GM18519 (cell line): Measurements from ENCODE around the gene GSK3B.
"Not testable (repeated sequence)": the region's sequence is repeated elsewhere in the genome, so short reads cannot be mapped to it uniquely, and the experiment has no call there.

Experiments used
- ATAC-seq: cut with Tn5 transposase; IDR thresholded peaks from one replicate; pipeline ENCODE4 v1.9.1; 2021; ENCODE audit warnings: mild to moderate bottlenecking, moderate library complexity; ENCODE audit not compliant: unreplicated experiment, low FRiP score

Gene GSK3B

DNA sequence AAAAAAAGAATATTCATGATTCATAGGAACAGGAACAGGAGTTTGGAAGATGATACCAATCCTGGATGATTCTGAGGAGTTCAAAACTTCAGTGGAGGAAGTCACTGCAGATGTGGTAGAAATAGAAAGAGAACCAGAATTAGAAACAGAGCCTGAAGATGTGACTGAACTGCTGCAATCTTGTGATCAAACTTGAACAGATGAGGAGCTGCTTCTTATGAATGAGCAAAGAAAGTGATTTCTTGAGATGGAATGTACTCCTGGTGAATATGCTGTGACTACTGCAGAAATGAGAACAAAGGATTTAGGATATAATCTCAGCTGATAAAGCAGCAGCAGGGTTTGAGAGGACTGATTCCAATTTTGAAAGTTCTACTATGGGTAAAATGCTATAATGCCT, 72.7 kb downstream of the GSK3B start:
- ATAC-seq = no peak

DNA sequence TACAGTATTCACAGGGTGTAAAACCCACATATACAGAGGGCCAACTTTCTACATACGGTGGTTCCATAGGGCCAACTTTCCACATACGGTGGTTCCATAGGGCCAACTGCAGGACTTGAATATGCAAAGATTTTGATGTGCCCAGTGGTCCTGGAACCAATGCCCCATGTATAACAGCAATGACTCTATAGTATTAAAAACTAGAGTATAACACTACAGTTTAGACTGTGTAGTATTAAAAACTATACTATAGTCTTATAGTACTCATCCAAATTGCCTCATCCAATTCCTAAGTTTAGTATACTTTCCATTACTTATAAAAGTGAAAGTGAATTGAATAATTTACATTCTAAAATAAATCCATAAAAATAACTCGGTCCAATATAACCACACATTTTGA, 75.9 kb downstream of the GSK3B start:
- no peak for ATAC-seq

DNA sequence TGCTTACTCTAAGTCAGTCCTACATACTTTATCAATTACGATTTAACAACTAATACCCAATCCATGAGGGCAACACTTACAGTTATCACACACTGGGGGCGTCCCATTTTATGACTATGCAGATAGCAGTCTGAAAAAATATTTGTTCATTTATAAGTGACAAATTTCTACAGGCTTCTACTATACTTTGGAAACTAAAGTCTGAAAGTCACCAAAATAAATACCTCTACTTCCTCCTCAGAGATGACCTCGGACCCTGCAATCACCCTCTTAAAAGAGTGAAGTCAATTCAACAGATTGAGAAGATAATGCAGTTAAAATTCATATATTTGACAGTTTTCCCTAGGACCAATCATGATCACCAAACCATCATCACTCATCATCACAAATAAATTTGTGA, 76.6 kb downstream of the GSK3B start:
- ATAC-seq = no peak

DNA sequence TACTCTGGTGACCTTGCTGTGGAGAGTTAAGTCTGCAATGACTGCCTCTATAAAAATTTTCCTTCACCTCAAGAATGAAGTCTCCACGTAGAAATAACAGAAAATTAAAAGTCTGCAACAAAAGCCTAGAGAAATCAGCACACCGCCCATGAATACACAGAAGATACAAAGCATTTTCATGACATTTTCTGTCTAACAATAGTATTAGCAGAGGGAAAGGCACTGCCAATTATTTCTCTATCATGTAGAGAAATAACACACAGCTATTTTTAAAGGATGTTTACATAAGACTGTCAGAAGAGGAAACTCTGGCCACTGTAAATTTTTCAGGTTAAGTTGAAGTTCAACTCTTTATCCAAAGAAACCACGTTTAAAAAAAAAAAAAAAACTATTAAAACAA, 80.8 kb downstream of the GSK3B start:
- ATAC-seq = no peak

DNA sequence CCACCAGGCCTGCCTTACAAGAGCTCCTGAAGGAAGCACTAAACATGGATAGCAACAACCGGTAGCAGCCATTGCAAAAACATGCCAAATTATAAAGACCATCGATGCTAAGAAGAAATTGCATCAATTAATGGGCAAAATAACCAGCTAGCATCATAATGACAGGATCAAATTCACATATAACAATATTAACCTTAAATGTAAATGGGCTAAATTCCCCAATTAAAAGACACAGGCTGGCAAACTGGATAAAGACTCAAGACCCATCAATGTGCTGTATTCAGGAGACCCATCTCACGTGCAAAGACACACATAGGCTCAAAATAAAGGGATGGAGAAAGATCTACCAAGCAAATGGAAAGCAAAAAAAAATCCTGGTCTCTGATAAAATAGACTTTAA, 88.5 kb downstream of the GSK3B start:
- not testable (repeated sequence) for ATAC-seq

DNA sequence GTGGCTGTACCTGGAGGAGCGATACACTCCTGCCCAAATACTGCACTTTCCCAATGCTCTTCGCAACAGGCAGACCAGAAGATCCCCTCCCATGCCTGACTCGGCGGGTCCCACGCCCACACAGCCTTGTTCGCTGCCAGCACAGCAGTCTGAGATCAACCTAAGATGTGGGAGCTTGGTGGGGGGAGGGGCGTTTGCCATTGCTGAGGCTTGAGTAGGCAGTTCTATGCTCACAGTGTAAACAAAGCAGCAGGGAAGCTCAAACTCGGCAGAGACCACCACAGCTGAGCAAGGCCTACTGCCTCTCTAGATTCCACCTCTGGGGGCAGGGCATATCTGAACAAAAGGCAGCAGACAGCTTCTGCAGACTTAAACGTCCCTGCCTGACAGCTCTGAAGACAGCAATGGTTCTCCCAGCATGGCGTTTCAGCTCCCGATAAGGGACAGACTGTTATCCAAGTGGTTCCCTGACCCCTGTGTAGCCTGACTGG, 90.2 kb downstream of the GSK3B start:
- ATAC-seq = not testable (repeated sequence)

DNA sequence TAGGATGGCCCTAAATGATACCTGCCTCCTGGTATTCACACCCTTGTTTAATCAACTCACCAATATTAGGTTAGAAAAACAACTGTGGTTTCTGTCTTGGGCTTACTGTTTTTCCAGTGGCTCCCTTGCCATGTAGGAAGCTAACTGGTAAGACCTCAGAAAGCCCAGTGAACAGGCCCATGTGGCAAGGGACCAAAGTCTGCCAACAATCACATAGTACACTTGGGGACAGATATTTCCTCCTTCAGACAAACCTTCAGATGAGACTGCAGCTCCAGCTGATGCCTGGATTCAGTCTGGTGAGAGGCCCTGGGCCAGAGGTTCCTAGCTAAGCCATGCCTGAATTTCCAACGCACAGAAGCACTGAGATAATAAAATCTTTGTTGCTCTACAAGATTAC, 96.1 kb downstream of the GSK3B start:
- ATAC-seq = no peak

DNA sequence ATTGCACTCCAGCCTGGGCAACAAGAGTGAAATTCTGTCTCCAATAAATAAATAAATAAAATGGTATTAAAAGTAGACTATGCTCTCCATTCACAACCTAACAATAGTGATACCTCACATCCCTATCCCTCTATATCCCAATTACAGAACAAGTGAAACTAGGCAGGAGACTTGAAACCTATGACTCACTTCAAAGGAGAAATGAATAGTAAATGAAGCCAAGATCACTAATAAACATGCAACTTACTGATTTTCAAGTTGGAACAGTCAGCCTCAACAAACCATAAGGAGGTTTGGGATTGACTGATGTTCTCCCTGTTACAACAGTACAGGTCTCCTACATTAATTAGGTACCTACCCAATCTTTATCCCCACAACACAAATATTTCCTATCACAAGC, 103.4 kb downstream of the GSK3B start:
- ATAC-seq = no peak

DNA sequence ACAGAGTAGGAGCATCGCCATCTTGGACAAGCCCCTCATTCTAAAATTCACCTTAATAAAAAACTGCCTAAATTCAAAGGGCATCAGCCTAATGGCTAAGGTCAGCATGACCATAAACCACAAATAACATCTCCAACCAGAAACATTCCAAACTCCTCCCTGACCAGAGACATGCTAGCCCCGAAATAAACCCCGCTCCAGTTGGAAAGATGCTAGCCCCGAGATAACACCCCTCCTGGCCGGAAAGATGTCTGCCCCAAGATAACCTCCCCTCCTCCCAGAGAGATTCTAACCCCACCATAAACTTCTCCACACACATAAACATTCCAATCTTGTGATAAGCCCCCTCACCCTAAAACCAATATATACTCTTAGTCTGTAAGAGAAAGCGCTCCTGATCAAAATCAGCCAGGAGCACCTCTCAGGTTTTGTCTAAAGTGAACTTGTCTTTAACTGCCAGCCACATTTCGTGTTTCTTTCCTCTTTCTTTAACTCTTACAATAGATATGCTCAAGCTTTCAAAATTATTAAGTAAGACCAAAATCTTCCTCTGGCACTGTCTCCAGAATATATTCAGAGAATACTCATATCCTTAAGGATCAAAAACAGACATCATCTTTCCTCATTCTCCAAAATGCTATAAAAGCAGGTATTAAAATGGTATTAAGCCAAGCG, 104.1 kb downstream of the GSK3B start:
- ATAC-seq = no peak

DNA sequence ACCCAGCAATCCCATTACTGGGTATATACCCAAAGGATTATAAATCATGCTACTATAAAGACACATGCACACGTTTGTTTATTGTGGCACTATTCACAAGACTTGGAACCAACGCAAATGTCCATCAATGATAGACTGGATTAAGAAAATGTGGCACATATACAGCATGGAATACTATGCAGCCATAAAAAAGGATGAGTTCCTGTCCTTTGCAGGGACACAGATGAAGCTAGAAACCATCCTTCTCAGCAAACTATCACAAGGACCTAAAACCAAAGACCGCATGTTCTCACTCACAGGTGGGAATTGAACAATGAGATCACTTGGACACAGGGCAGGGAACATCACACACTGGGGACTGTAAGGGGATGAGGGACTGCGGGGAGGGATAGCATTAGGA, 107.4 kb downstream of the GSK3B start:
- ATAC-seq = not testable (repeated sequence)

DNA sequence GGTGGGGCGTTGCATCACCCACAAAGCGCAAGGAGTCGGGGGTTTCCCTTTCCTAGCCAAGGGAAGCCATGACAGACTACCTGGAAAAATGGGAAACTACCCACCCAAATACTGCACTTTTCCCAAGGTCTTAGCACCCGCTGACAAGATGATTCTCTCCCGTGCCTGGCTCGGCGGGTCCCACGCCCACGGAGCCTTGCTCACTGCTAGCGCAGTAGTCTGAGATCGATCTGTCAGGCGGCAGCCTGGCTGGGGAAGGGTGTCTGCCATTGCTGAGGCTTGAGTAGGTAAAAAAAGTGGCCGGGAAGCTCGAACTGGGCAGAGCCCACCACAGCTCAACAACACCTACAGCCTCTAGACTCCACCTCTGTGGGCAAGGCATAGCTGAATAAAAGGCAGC, 112.9 kb downstream of the GSK3B start:
- ATAC-seq = no peak

DNA sequence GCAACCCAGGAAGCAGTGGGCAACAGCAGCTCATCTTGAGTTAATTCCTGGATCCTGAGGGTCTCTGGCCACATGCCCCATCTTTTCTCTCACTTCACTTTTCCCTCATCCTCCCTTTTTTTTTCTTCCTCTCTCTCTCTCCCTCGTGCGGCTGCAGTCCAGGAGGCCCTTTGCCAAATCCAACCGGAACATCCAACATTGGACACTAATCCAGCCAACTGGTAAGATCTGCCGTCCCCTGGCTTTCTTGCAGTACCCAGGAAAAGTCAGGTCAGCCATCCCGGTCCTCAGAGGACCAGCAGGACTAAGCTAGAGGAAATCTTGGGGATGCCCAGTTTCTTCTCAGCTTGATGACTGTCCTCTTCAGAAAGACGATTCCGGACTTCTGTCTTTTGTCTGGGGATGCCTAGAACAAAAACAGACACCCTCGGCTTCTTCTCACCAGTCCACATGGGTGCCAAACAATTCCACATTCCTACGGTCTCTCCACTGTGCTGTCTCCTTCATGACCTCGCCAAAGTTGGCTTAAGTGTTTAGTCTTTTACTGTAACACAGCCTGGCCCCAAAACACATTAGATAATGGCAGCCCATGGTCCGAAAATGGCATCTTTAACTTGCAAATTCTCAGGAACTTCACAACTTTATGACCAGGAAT, 115.6 kb downstream of the GSK3B start:
- ATAC-seq = no peak

DNA sequence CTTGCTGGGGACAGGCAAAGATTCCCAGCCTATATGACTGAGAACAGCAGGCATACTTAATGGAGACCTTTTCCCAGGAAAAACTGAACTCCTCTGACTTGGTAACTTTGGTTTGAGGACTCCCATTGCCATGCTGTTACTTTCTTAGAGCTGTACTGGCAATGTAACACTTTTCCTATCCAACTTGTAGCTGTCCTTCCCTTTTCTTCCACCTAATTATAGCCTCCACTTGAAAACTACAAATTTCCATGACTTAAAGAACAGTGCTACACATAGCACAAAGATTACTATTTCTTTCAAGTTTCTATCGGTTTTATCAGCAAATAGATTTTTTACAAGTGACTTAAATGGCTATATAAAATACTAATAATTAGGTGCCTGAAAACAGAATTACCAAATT, 116.9 kb downstream of the GSK3B start:
- ATAC-seq = no peak

DNA sequence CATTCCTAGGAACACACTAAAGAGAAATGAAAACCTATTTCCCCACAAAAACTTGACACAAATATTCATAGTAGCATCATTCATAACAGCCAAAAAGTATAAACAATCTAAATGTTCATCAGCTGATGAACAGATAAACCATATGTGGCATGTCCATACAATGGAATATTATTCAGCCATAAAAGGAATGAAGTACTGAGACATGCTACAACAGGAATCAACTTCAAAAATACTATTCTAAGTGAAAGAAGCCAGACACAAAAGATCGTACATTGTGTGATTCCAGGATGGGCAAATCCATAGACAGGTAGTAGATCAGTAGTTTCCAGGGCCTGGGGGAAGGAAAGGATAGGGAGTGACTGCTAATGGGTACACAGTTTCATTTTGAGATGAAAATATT, 118.0 kb downstream of the GSK3B start:
- ATAC-seq = no peak

DNA sequence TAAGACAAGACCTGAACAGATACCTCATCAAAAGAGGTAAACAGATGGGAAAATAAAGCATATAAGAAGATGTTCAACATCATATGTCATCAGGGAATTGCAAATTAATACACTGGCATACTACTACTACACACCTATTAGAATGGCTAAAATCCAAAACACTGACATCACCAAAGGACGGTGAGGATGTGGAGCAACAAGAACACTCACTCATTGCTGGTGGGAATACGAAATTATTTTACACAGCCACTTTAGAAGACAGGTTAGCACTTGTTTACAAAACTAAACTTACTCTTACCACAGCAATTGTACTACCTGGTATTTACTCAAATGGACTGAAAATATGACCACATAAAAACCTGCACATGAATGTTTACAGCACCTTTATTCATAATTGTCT, 119.6 kb downstream of the GSK3B start:
- ATAC-seq = no peak

DNA sequence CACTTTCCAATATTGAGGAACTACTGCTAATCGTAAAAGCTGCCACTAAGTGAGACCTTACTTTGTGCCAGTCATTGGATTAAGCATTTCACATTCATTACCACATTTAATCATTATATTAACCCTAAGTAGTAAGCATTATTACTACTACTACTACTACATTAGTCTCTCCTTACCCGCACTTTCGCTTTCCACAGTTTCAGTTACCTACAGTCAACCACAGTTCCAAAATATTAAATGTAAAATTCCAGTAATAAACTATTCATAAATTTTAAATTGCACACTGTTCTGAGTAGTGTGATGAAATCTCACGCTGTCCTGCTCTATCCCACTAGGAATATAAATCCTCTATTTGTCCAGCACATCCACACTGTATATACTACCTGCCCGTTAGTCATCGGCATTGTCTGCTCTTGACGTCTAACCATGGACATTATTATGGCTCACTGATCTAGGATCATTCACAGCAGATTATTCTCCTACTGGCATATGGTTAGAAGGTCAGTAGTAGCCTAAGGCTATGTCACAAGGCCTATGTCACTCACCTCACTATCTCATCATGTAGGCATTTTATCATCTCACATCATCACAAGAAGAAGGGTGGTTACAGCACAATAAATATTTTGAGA, 121.1 kb downstream of the GSK3B start:
- no peak for ATAC-seq

DNA sequence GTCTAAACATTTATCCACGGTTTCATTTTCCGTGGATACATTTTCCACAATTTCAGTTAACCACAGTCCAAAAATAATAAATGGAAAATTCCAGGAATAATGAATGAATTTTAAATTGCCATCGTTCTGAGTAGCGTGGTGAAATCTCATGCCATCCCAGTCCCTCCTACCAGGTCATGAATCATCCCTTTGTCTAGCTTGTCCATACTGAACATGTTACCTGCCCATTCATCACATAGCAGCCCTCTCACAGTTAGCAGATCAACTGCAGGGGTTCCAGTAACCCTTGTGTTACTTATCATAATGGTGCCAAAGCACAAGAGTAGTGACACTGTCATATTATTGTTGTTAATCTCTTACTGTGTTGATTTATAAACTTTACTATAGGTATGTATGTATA, 124.5 kb downstream of the GSK3B start:
- no peak for ATAC-seq

DNA sequence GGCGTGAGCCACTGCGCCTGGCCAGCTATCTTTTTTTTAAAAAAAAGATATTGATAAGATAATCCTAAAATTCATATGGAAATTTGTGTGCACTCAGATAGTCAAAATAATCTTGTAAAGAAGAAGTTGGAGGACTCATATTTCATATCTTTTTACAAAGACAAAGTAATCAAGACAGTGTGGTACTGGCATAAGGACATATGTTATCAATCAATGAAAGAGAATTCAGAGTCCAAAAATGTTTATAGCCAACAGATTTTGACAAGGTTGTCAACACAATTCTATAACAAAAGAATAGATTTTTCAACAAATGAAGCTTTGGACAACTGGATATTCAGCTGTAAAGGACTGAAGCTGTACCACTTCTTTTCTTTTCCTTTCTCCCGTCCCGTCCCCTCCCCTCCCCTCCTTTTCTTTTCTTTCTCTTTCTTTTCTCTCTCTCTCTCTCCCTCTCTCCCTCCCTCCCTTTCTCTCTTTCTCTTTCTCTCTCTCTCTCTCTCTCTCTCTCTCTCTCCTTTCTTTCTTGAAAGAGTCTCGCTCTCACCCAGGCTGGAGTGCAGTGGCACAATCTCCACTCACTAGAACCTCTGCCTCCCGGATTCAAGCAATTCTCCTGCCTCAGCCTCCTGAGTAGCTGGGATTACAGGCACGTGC, 126.8 kb downstream of the GSK3B start:
- no peak for ATAC-seq

DNA sequence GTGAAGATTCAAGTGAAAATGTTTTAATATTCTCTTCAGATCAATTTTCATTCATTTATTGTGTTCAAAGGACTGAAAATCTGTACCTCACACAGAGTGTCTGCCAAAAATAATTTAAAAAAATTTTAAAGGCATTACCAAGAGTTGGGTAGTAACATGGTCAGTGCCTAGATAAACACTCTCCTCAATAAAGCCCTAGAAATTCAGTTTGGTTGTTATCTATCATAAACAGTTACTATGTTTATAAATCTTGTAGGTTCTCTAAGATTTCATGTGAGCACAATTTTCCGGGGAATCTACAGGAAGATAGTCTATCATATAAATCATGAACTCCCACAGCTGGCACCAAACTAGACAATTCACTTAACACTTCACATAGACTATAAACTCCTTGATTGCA, 128.6 kb downstream of the GSK3B start:
- ATAC-seq = no peak

DNA sequence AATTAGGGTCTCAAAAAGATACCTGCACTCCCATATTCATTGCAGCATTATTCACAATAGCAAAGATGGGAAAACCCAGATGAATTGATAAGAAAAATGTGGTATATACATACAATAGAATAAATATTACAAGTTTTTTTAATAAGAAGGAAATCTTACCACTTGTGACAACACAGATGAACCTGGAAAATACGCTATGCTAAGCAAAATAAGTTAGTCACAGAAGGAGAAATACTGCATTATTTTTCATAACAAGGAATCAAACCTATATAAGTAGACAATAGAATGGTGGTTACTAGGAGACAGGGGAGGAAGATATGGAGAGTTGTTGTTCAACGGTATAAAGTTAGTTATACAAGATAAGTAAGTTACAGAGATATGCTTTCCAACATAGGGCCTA, 130.0 kb downstream of the GSK3B start:
- no peak for ATAC-seq

DNA sequence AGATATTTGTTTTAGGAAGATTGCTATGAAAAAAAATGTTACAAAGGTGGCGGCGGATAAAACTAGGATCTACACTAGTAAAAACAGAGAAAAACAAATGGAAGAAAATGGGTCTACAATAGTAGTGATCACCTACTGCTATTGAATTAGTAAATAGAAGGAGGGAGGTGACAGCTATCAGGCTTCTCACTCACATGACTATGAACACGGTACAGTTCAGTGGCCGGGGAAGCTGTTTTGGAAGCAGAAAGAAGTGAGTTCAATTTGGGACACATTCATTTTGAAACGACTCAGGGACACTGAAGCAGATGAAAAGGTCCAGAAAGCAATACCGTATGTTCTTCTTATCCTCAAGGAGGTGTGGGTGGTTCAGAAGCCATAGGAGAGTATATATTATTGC, 138.3 kb downstream of the GSK3B start:
- no peak for ATAC-seq
